Ascending aorta (tissue), 2 donors: ENCODE results near the gene LAMA3. TPM values are rescaled to one million over a fixed set of nuclear protein-coding genes. Genes with fewer than 3 reads are reported as not detected.

Experiments
- DNase-seq, 2 donors: peaks; one replicate each; pipeline ENCODE4 v3.0.0-alpha.2; 2019; ENCODE audit warnings: low spot score in 2 of 2
- H3K27ac ChIP-seq, 2 donors: fragments of 200-600 bp; sonication (generic); one replicate each; pipeline ENCODE4 v1.5.1; 2016 to 2017; ENCODE audit warnings: mild to moderate bottlenecking in 1 of 2
- H3K27me3 ChIP-seq: fragments of 200-600 bp; sonication (generic); one replicate; pipeline ENCODE4 v1.5.1; 2017
- H3K36me3 ChIP-seq, 2 donors: fragments of 200-600 bp; sonication (generic); one replicate each; pipeline ENCODE4 v1.5.1; 2016
- H3K4me1 ChIP-seq, 2 donors: fragments of 200-600 bp; sonication (generic); one replicate each; pipeline ENCODE4 v1.5.1; 2016 to 2017; ENCODE audit warnings: mild to moderate bottlenecking in 1 of 2
- H3K4me3 ChIP-seq, 2 donors: fragments of 200-600 bp; sonication (generic); one replicate each; pipeline ENCODE4 v1.5.1; 2016 to 2017; ENCODE audit warnings: mild to moderate bottlenecking in 1 of 2
- H3K9me3 ChIP-seq, 2 donors: fragments of 200-600 bp; sonication (generic); one replicate each; pipeline ENCODE4 v1.5.1; 2016
- intact Hi-C: fragments of 100-400 bp; cut with DNase I; formaldehyde crosslinking; loops from one replicate; pipeline ENCODE4 v1.15.1; 2023
- total RNA-seq: library from RNA; depleted of rRNA; stranded (reverse); fragments of >200 nt; gene quantifications from one replicate; pipeline ENCODE4 v1.1.0, GENCODE V29; 2016
- TF ChIP-seq, protein P1 (sequence below), 3 experiments: fragments of 200-600 bp in 2 of 3; fragments of 450-650 bp in 1 of 3; sonication (generic) in 2 of 3; IDR thresholded peaks; one replicate each; pipeline ENCODE4 v1.5.1; 2016 to 2019; ENCODE audit warnings: antibody characterized with exemption in 3 of 3, mild to moderate bottlenecking in 1 of 3, moderate library complexity in 1 of 3

The LAMA3 gene
- total RNA-seq, 1 donor from 2014 or later, result 27.2 TPM

DNA sequence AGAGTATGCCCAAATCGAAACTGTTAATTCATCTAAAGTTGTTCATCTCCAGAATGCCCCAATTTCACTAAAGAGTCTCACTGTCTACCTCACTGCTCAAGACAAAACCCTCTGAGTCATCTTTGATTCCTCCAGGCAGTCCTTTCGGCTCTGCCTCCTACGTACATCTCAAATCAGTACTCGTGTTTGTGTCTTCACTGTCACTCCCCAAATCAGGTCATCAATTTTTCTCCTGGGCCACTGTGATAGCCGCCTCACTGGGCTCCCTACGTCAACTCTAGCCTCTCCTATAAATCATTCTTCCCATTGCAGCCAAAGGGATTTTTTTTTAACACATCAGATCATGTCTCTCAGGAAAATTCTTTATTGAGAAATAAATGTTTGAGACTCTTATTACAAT lies 283.2 kb downstream of the LAMA3 start:
- H3K27ac ChIP-seq, result no peak overlapping the region

DNA sequence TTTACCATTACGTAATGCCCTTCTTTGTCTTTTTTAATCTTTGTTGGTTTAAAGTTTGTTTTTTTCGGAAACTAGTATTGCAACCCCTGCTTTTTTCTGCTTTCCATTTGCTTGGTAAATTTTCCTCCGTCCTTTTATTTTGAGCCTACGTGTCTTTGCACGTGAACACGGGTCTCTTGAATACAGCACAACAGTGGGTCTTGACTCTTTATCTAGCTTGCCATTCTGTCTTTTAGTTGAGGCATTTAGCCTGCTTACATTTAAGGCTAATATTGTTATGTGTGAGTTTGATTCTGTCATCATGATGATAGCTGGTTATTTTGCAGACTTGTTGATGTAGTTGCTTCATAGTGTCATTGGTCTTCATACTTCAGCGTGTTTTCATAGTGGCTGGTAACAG lies 287.9 kb downstream of the LAMA3 start:
- DNase-seq, result no peak
- Histone ChIP-seq H3K36me3 (no peaks in the 10 kb centered on the region), H3K27me3 (no peaks in the 10 kb centered on the region), H3K27ac (no peak overlapping the region), H3K9me3 (peaks cover 0 to 5% of the 10 kb centered on the region in 2 donors), H3K4me3 (no peak overlapping the region), H3K4me1 (no peaks in the 10 kb centered on the region)
- intact Hi-C loops, result no loop called here
- TF ChIP-seq, protein P1, sequence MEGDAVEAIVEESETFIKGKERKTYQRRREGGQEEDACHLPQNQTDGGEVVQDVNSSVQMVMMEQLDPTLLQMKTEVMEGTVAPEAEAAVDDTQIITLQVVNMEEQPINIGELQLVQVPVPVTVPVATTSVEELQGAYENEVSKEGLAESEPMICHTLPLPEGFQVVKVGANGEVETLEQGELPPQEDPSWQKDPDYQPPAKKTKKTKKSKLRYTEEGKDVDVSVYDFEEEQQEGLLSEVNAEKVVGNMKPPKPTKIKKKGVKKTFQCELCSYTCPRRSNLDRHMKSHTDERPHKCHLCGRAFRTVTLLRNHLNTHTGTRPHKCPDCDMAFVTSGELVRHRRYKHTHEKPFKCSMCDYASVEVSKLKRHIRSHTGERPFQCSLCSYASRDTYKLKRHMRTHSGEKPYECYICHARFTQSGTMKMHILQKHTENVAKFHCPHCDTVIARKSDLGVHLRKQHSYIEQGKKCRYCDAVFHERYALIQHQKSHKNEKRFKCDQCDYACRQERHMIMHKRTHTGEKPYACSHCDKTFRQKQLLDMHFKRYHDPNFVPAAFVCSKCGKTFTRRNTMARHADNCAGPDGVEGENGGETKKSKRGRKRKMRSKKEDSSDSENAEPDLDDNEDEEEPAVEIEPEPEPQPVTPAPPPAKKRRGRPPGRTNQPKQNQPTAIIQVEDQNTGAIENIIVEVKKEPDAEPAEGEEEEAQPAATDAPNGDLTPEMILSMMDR (IDR thresholded peaks at IDR 0.05), result no peak

More for the DNA sequence above, 283.2 kb downstream of the LAMA3 start:
- Histone ChIP-seq H3K9me3 (peaks cover 0 to 5% of the 10 kb centered on the region in 2 donors), H3K4me1 (no peaks in the 10 kb centered on the region), H3K4me3 (no peak overlapping the region), H3K27me3 (no peaks in the 10 kb centered on the region), H3K36me3 (no peaks in the 10 kb centered on the region)
- TF ChIP-seq, protein P1 (IDR thresholded peaks at IDR 0.05), result no peak
- no peak for DNase-seq
- intact Hi-C loops, result no loop called here

DNA sequence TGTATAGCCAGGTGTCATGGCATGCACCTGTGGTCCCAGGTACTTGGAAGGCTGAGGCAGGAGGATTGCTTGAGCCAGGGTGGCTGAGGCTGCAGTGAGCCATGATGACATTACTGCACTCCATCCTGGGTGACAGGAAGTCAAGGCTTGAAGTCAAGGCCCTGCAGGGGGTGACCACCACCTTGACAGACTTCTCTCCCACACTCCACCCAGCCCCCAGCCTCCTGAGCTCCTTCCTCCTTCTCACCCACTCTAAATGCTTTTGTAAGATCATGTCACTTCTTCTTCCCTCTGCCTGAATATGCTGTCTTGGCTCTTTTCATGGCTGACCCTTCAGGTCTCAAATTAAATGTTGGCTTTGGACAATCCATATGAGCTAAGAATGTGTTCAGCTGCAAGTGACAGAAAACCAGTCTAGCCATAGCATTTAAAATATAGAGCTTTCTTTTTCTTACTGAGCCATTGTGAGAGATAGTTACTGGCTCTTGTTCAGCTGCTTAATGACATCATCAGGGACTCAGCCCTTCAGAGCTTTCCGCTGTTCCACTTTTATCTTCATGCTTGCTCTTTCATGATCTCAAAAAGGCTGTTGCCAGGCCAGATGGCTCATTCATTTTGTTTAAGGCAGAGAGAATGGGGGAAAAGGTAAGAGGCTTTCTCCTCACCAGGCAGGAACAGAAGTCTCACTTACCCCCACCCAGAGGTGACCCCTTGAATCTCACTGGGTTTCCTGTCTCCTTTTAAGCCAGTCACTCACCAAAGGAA lies 288.6 kb downstream of the LAMA3 start:
- peaks cover 0 to 5% of the 10 kb centered on the region in 2 donors for H3K9me3 ChIP-seq
- H3K4me3 ChIP-seq, result no peak overlapping the region
- no peaks in the 10 kb centered on the region for H3K36me3 ChIP-seq
- intact Hi-C loops, result no loop called here
- H3K27ac ChIP-seq, result no peak overlapping the region
- H3K4me1 ChIP-seq, result no peaks in the 10 kb centered on the region
- H3K27me3 ChIP-seq, result no peaks in the 10 kb centered on the region
- TF ChIP-seq, protein P1 (IDR thresholded peaks at IDR 0.05), result no peak
- DNase-seq, result no peak

DNA sequence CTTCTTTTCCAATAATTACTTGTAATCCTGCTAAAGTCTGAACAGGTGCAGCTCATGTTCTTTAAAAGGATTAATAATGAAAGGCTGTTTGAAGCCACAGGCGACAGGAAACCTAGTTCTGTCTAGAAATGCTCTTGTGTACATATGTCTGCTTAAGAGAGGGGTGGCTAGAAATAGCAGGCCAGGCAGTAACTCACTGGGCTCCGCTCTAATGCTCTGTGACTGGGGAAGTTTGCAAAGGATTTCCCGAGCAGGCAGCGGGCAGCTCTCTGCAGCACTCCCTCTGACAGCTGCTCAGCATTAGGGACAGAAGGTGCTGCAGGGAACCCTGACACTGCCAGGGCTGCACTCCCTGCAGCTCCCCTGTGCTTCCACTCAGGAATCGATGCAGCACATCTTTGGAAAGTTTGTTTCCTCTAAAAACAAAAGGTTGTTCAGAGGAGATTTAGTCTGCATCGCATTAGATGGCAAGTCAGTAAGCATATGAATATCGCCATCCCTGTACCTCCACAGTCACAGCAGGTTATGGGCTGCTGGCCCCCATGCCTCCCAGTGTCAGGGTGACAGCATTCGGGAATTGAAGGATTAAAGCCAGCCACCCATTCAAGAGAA lies 292.2 kb downstream of the LAMA3 start:
- Histone ChIP-seq H3K27me3 (no peaks in the 10 kb centered on the region), H3K9me3 (no peaks in the 10 kb centered on the region), H3K4me3 (no peak overlapping the region), H3K4me1 (no peaks in the 10 kb centered on the region), H3K27ac (no peak overlapping the region), H3K36me3 (no peaks in the 10 kb centered on the region)
- no peak for DNase-seq
- TF ChIP-seq, protein P1 (IDR thresholded peaks at IDR 0.05), result no peak
- intact Hi-C loops, result no loop called here

DNA sequence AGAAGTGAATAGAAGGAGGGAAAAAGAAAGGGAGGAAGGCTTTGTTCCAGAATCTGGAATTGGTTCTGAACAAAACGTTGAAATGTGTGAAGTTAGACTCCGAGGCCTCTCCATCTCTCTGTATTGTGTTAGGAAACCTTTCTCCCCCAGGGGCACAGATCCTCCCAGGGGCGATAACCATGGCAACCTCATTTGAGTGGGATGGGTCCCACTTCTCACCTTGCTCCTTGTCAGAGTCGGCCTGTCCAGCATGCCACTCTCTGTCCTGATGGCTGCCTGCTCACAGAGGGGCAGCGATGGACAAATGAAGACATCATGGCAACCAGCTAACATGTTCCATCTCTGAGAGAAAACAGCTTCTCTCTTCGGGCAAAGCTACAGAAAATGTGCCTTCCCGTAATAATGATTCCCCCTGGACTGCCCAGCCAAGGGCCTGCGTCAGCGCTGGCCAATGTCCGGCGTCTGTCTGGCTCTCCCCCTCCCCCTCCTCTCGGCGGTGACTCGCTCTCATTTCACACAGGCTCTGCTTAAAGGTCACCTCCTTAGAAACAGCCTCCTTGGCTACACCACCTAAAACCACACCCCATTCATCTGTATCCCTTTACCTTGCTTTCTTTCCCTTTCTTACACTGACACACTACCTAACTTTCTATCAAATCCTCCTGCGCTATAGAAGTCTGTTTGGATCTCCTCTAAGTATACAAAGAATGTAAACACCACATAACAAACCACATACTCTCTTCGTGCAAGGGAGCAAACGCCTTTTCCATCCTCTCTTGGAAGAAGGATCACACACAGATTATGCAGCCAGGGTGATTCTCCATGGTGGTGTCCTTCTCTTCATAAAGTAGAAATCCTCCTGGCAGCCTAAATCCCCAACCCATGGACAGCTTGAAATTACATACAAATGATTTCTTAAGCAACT lies 293.2 kb downstream of the LAMA3 start:
- intact Hi-C loops, result no loop called here
- no peaks in the 10 kb centered on the region for H3K27me3 ChIP-seq
- H3K36me3 ChIP-seq, result no peaks in the 10 kb centered on the region
- H3K9me3 ChIP-seq, result no peaks in the 10 kb centered on the region
- H3K27ac ChIP-seq, result peak overlapping the region; percentile 30 to 49
- DNase-seq, result peak; percentile 31 to 86
- TF ChIP-seq, protein P1 (IDR thresholded peaks at IDR 0.05), result no peak
- H3K4me3 ChIP-seq, result peak overlapping the region; percentile 9 to 35
- no peaks in the 10 kb centered on the region for H3K4me1 ChIP-seq
